SU-DHL-6 (cell line): Measurements from ENCODE around the gene TMEM229A.

ENCODE experiments used
- H2AFZ ChIP-seq: fragments of 200-600 bp; sonication (generic); 2 replicates; pipeline ENCODE4 v1.6.1; 2014; ENCODE audit warnings: low read depth, mild to moderate bottlenecking, moderate library complexity, mixed read lengths, antibody characterized with exemption, low read length; ENCODE audit not compliant: severe bottlenecking
- H3F3A ChIP-seq: fragments of 200-600 bp; shearing (Covaris generic); 2 replicates; pipeline ENCODE4 v1.6.0; 2016; ENCODE audit warnings: antibody characterized with exemption, mild to moderate bottlenecking; ENCODE audit not compliant: insufficient read depth
- H3K27ac ChIP-seq: fragments of 200-600 bp; sonication (generic); 2 replicates; pipeline ENCODE4 v1.5.1; 2016; ENCODE audit warnings: low read depth, mild to moderate bottlenecking, low read length, moderate library complexity, mixed read lengths
- H3K27me3 ChIP-seq: fragments of 200-600 bp; sonication (generic), shearing (Covaris generic); 2 replicates; pipeline ENCODE4 v1.6.0; 2014; ENCODE audit warnings: mild to moderate bottlenecking, low read length
- H3K36me3 ChIP-seq: fragments of 200-600 bp; sonication (generic); 2 replicates; pipeline ENCODE4 v1.6.1; 2014; ENCODE audit warnings: mild to moderate bottlenecking, low read length, mixed read lengths
- H3K4me2 ChIP-seq: fragments of 300-600, 200-600 bp; shearing (Covaris generic), sonication (generic); 2 replicates; pipeline ENCODE4 v1.6.0; 2014; ENCODE audit warnings: low read length, low read depth, mild to moderate bottlenecking; ENCODE audit not compliant: poor library complexity, severe bottlenecking
- H3K4me3 ChIP-seq: fragments of 200-600 bp; sonication (generic); 2 replicates; pipeline ENCODE4 v1.5.1; 2014; ENCODE audit warnings: antibody characterized with exemption, low read length, mild to moderate bottlenecking, mixed read lengths; ENCODE audit not compliant: insufficient read depth, poor library complexity, severe bottlenecking
- H3K79me2 ChIP-seq: fragments of 200-600 bp; sonication (generic); 2 replicates; pipeline ENCODE4 v1.6.1; 2014; ENCODE audit warnings: mild to moderate bottlenecking, low read length, moderate library complexity; ENCODE audit not compliant: insufficient read depth
- H3K9ac ChIP-seq: fragments of 200-600 bp; sonication (generic); 2 replicates; pipeline ENCODE4 v1.7.0; 2014; ENCODE audit warnings: mild to moderate bottlenecking, low read length
- H3K9me2 ChIP-seq: fragments of 200-600 bp; sonication (generic); replicated peaks from 2 replicates; pipeline ENCODE4 v1.6.1; 2014; ENCODE audit warnings: low read length; ENCODE audit not compliant: insufficient read depth
- H3K9me3 ChIP-seq: fragments of 200-600 bp; sonication (generic); 2 replicates; pipeline ENCODE4 v1.6.1; 2014; ENCODE audit warnings: low read length, mixed read lengths; ENCODE audit not compliant: insufficient read depth
- H4K20me1 ChIP-seq: fragments of 200-600 bp; sonication (generic); 2 replicates; pipeline ENCODE4 v1.6.1; 2014; ENCODE audit warnings: low read depth, mild to moderate bottlenecking, antibody characterized with exemption, low read length, moderate library complexity, mixed read lengths
- EZH2phosphoT487 ChIP-seq: fragments of 200-600 bp; sonication (generic), shearing (Covaris generic); conservative IDR thresholded peaks from 2 replicates; pipeline ENCODE4 v1.6.1; 2018; ENCODE audit warnings: mild to moderate bottlenecking, antibody characterized with exemption, low read length, moderate library complexity, mixed read lengths
- TF ChIP-seq, protein P1 (sequence below): fragments of 200-600 bp; sonication (generic); IDR thresholded peaks from one replicate; pipeline ENCODE4 v1.5.1; 2017; ENCODE audit warnings: antibody characterized with exemption, mild to moderate bottlenecking, low read length, moderate library complexity; ENCODE audit not compliant: insufficient read depth, poor library complexity, severe bottlenecking

TMEM229A gene

DNA sequence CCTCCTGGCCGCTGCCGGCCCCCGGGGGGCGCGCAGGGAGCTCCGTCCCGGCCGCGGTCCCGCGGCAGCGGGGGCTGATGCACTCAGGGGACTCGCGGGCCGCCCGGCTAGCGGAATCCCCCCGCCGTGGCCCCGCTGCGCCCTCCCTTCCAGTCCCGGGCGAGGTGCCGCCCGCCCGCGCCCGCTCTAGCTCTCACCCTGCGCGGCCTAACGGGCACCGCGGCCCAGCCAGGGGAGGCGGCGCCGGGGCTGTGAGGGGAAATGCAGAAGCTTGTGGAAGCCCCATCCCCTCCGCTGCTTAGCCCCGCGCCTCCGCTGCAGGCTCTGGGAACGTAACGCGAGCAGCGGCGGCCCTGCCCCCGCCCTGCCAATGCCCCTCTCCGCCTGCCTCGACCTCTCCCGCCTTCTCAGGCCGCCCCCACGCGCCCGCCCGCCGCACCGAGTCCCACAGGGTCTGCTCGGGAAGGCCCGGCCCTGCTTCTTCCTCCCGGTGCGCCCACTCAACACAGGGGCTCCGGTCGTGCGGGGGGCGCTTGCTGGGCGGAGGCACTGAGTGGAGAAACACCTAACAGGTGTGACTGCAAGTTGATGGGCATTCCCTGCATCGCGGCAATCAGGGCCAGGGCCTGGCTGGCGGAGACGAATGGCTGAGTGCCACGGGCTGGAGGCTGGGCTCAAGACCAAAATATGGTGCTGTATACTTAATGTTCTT, 384 bp upstream of the TMEM229A start:
- no peak overlapping the region for H3K9ac ChIP-seq
- no peaks in the 10 kb centered on the region for H3K9me3 ChIP-seq
- H3K27ac ChIP-seq = no peak overlapping the region
- no peak overlapping the region for H3K4me2 ChIP-seq
- H3K27me3 ChIP-seq = no peaks in the 10 kb centered on the region
- H3K79me2 ChIP-seq = no peaks in the 10 kb centered on the region
- no peaks in the 10 kb centered on the region for H3K9me2 ChIP-seq
- no peaks in the 10 kb centered on the region for H3F3A ChIP-seq
- no peak overlapping the region for H2AFZ ChIP-seq
- H4K20me1 ChIP-seq = no peaks in the 10 kb centered on the region
- H3K36me3 ChIP-seq = no peaks in the 10 kb centered on the region
- TF ChIP-seq, protein P1, sequence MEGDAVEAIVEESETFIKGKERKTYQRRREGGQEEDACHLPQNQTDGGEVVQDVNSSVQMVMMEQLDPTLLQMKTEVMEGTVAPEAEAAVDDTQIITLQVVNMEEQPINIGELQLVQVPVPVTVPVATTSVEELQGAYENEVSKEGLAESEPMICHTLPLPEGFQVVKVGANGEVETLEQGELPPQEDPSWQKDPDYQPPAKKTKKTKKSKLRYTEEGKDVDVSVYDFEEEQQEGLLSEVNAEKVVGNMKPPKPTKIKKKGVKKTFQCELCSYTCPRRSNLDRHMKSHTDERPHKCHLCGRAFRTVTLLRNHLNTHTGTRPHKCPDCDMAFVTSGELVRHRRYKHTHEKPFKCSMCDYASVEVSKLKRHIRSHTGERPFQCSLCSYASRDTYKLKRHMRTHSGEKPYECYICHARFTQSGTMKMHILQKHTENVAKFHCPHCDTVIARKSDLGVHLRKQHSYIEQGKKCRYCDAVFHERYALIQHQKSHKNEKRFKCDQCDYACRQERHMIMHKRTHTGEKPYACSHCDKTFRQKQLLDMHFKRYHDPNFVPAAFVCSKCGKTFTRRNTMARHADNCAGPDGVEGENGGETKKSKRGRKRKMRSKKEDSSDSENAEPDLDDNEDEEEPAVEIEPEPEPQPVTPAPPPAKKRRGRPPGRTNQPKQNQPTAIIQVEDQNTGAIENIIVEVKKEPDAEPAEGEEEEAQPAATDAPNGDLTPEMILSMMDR = no peak
- no peak overlapping the region for H3K4me3 ChIP-seq

- Histone ChIP-seq H3K36me3 (no peaks in the 10 kb centered on the region), H3K27ac (no peak overlapping the region), H3K4me2 (no peak overlapping the region), H3K79me2 (no peaks in the 10 kb centered on the region), H4K20me1 (no peaks in the 10 kb centered on the region), H3K9me2 (no peaks in the 10 kb centered on the region), H3F3A (no peaks in the 10 kb centered on the region), H2AFZ (no peak overlapping the region), H3K9ac (no peak overlapping the region), H3K27me3 (no peaks in the 10 kb centered on the region), H3K4me3 (no peak overlapping the region), H3K9me3 (no peaks in the 10 kb centered on the region)
- TF ChIP-seq, protein P1 = no peak
- TF ChIP-seq EZH2phosphoT487 = no peak
Measured at GRCh38 chr7:124031919-124032318, 948 bp downstream of the TMEM229A start.

- no peak overlapping the region for H3K27ac ChIP-seq
- no peaks in the 10 kb centered on the region for H4K20me1 ChIP-seq
Measured at GRCh38 chr7:124031406-124031805, 1.5 kb downstream of the TMEM229A start.

More at GRCh38 chr7:124031406-124031805, 1.5 kb downstream of the TMEM229A start:
- Histone ChIP-seq H2AFZ (no peak overlapping the region), H3K4me3 (no peak overlapping the region), H3K79me2 (no peaks in the 10 kb centered on the region), H3K9ac (no peak overlapping the region), H3K9me2 (no peaks in the 10 kb centered on the region), H3K36me3 (no peaks in the 10 kb centered on the region), H3K9me3 (no peaks in the 10 kb centered on the region), H3F3A (no peaks in the 10 kb centered on the region), H3K27me3 (no peaks in the 10 kb centered on the region), H3K4me2 (no peak overlapping the region)
- TF ChIP-seq EZH2phosphoT487 = no peak
- TF ChIP-seq, protein P1 = no peak
